SK-N-SH treated with all-trans-retinoic acid at 6 μM for 48 hours (cell line): Measurements from ENCODE around the gene EFCAB13.

ENCODE experiments used
- ATAC-seq: fragments of 200-7000 bp; cut with Tn5 transposase; 3 replicates; pipeline ENCODE4 v1.9.1; 2020; ENCODE audit warnings: mild to moderate bottlenecking, moderate library complexity
- ARNTL ChIP-seq: fragments of 450-650 bp; formaldehyde crosslinking; IDR thresholded peaks from 2 replicates; pipeline ENCODE4 v1.5.0; 2020; ENCODE audit warnings: low read depth, mild to moderate bottlenecking, moderate library complexity, borderline replicate concordance
- BACH2 ChIP-seq: fragments of 250-450 bp; sonication (Bioruptor Pico); IDR thresholded peaks from 2 replicates; pipeline ENCODE4 v1.9.0; 2021; ENCODE audit warnings: mild to moderate bottlenecking, borderline replicate concordance
- CSDC2 ChIP-seq: fragments of 250-450 bp; sonication (Bioruptor Pico); IDR thresholded peaks from 2 replicates; pipeline ENCODE4 v1.5.0; 2020; ENCODE audit warnings: mild to moderate bottlenecking, moderate library complexity
- ESRRG ChIP-seq: fragments of 250-450 bp; sonication (Bioruptor Pico); IDR thresholded peaks from 2 replicates; pipeline ENCODE4 v1.6.1; 2021; ENCODE audit warnings: mild to moderate bottlenecking
- GLIS3 ChIP-seq: fragments of 250-450 bp; sonication (Bioruptor Pico); IDR thresholded peaks from 2 replicates; pipeline ENCODE4 v1.5.0; 2020; ENCODE audit warnings: mild to moderate bottlenecking, moderate library complexity
- ISL1 ChIP-seq: fragments of 250-450 bp; sonication (Bioruptor Pico); IDR thresholded peaks from 2 replicates; pipeline ENCODE4 v2.1.2; 2022; ENCODE audit warnings: mild to moderate bottlenecking, moderate library complexity
- OSR1 ChIP-seq: fragments of 250-450 bp; sonication (Bioruptor Pico); IDR thresholded peaks from 2 replicates; pipeline ENCODE4 v1.8.0; 2022; ENCODE audit warnings: moderate library complexity, mild to moderate bottlenecking, inconsistent platforms
- PATZ1 ChIP-seq: fragments of 250-450 bp; sonication (Bioruptor Pico); IDR thresholded peaks from 2 replicates; pipeline ENCODE4 v1.8.0; 2020; ENCODE audit warnings: mild to moderate bottlenecking, moderate library complexity, borderline replicate concordance
- PPARA ChIP-seq: fragments of 250-450 bp; sonication (Bioruptor Pico); IDR thresholded peaks from 2 replicates; pipeline ENCODE4 v1.5.0; 2020; ENCODE audit warnings: mild to moderate bottlenecking, borderline replicate concordance
- SNAI2 ChIP-seq: fragments of 250-450 bp; sonication (Bioruptor Pico); IDR thresholded peaks from 2 replicates; pipeline ENCODE4 v1.5.0; 2020; ENCODE audit warnings: mild to moderate bottlenecking, moderate library complexity
- TCF4 ChIP-seq: fragments of 250-450 bp; sonication (Bioruptor Pico); IDR thresholded peaks from 2 replicates; pipeline ENCODE4 v1.8.0; 2021; ENCODE audit warnings: mild to moderate bottlenecking, moderate library complexity, borderline replicate concordance
- TOX ChIP-seq: fragments of 250-450 bp; sonication (Bioruptor Pico); IDR thresholded peaks from 2 replicates; pipeline ENCODE4 v1.8.0; 2021; ENCODE audit warnings: mild to moderate bottlenecking, moderate library complexity, borderline replicate concordance
- ZFP3 ChIP-seq: fragments of 250-450 bp; sonication (Bioruptor Pico); IDR thresholded peaks from 2 replicates; pipeline ENCODE4 v1.5.0; 2020; ENCODE audit warnings: mild to moderate bottlenecking, moderate library complexity
- ZFP30 ChIP-seq: fragments of 450-650 bp; formaldehyde crosslinking; IDR thresholded peaks from 2 replicates; pipeline ENCODE4 v1.5.0; 2022; ENCODE audit warnings: mild to moderate bottlenecking, moderate library complexity
- ZNF565 ChIP-seq: fragments of 450-650 bp; formaldehyde crosslinking; conservative IDR thresholded peaks from 2 replicates; pipeline ENCODE4 v1.5.0; 2020; ENCODE audit warnings: low read depth, mild to moderate bottlenecking, moderate library complexity
- ZNF70 ChIP-seq: fragments of 450-650 bp; formaldehyde crosslinking; IDR thresholded peaks from 2 replicates; pipeline ENCODE4 v1.5.0; 2020; ENCODE audit warnings: mild to moderate bottlenecking, moderate library complexity
- ZNF8 ChIP-seq: fragments of 450-650 bp; formaldehyde crosslinking; IDR thresholded peaks from 2 replicates; pipeline ENCODE4 v1.5.0; 2020; ENCODE audit warnings: mild to moderate bottlenecking, moderate library complexity
- TF ChIP-seq, protein P1 (sequence below): fragments of 250-450 bp; sonication (Bioruptor Pico); IDR thresholded peaks from 2 replicates; pipeline ENCODE4 v1.5.0; 2020; ENCODE audit warnings: mild to moderate bottlenecking, moderate library complexity
- TF ChIP-seq, protein P2 (sequence below): fragments of 250-450 bp; sonication (Bioruptor Pico); IDR thresholded peaks from 2 replicates; pipeline ENCODE4 v1.5.1; 2021; ENCODE audit warnings: mild to moderate bottlenecking, moderate library complexity
- TF ChIP-seq, protein P3 (sequence below): fragments of 250-450 bp; sonication (Bioruptor Pico); IDR thresholded peaks from 2 replicates; pipeline ENCODE4 v1.8.0; 2021; ENCODE audit warnings: low read depth, mild to moderate bottlenecking, moderate library complexity, borderline replicate concordance

The EFCAB13 gene

GRCh38 chr17:47300718-47301117, 23.0 kb upstream of the EFCAB13 start:
- TF ChIP-seq, protein P1, sequence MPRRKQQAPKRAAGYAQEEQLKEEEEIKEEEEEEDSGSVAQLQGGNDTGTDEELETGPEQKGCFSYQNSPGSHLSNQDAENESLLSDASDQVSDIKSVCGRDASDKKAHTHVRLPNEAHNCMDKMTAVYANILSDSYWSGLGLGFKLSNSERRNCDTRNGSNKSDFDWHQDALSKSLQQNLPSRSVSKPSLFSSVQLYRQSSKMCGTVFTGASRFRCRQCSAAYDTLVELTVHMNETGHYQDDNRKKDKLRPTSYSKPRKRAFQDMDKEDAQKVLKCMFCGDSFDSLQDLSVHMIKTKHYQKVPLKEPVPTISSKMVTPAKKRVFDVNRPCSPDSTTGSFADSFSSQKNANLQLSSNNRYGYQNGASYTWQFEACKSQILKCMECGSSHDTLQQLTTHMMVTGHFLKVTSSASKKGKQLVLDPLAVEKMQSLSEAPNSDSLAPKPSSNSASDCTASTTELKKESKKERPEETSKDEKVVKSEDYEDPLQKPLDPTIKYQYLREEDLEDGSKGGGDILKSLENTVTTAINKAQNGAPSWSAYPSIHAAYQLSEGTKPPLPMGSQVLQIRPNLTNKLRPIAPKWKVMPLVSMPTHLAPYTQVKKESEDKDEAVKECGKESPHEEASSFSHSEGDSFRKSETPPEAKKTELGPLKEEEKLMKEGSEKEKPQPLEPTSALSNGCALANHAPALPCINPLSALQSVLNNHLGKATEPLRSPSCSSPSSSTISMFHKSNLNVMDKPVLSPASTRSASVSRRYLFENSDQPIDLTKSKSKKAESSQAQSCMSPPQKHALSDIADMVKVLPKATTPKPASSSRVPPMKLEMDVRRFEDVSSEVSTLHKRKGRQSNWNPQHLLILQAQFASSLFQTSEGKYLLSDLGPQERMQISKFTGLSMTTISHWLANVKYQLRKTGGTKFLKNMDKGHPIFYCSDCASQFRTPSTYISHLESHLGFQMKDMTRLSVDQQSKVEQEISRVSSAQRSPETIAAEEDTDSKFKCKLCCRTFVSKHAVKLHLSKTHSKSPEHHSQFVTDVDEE (CRISPR knock-in tag) = no peak
- no peak for TF ChIP-seq ZFP30 (CRISPR knock-in tag)
- ATAC-seq = no peak

DNA sequence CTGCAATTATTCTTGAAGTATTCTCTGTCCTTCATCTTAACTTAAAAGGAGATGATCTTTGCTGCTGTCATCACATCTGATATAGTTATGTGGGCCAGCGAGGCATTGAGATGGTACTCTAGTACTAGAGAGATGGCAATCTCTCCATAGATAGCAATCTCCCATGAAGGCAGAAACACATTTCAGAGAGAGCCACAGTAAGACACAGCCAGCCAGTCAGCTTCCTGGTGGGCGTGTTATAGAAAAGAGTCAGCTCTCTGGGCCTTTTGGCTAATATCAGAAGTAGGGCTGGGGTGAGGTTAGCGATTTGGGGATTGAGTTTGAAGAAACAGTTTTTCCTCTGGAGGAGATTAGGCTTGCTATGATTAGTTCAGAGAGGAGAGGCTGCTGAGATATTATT, 22.6 kb upstream of the EFCAB13 start:
- no peak for TF ChIP-seq CSDC2
- no peak for TF ChIP-seq ESRRG
- no peak for TF ChIP-seq TOX (CRISPR knock-in tag)
- TF ChIP-seq ZFP30 (CRISPR knock-in tag) = no peak
- no peak for TF ChIP-seq BACH2
- TF ChIP-seq ZFP3 (CRISPR knock-in tag) = no peak
- no peak for TF ChIP-seq ARNTL
- no peak for TF ChIP-seq ZNF565 (CRISPR knock-in tag)
- TF ChIP-seq GLIS3 (CRISPR knock-in tag) = no peak
- no peak for TF ChIP-seq PATZ1
- TF ChIP-seq SNAI2 (CRISPR knock-in tag) = no peak
- no peak for TF ChIP-seq ZNF8 (CRISPR knock-in tag)
- TF ChIP-seq, protein P2, sequence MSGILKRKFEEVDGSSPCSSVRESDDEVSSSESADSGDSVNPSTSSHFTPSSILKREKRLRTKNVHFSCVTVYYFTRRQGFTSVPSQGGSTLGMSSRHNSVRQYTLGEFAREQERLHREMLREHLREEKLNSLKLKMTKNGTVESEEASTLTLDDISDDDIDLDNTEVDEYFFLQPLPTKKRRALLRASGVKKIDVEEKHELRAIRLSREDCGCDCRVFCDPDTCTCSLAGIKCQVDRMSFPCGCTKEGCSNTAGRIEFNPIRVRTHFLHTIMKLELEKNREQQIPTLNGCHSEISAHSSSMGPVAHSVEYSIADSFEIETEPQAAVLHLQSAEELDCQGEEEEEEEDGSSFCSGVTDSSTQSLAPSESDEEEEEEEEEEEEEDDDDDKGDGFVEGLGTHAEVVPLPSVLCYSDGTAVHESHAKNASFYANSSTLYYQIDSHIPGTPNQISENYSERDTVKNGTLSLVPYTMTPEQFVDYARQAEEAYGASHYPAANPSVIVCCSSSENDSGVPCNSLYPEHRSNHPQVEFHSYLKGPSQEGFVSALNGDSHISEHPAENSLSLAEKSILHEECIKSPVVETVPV (CRISPR knock-in tag) = no peak
- no peak for TF ChIP-seq PPARA
- TF ChIP-seq ISL1 (CRISPR knock-in tag) = no peak
- TF ChIP-seq ZNF70 = no peak
- TF ChIP-seq, protein P3, sequence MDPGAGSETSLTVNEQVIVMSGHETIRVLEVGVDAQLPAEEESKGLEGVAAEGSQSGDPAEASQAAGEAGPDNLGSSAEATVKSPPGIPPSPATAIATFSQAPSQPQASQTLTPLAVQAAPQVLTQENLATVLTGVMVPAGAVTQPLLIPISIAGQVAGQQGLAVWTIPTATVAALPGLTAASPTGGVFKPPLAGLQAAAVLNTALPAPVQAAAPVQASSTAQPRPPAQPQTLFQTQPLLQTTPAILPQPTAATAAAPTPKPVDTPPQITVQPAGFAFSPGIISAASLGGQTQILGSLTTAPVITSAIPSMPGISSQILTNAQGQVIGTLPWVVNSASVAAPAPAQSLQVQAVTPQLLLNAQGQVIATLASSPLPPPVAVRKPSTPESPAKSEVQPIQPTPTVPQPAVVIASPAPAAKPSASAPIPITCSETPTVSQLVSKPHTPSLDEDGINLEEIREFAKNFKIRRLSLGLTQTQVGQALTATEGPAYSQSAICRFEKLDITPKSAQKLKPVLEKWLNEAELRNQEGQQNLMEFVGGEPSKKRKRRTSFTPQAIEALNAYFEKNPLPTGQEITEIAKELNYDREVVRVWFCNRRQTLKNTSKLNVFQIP (CRISPR knock-in tag) = no peak
- TF ChIP-seq TCF4 (CRISPR knock-in tag) = no peak
- TF ChIP-seq, protein P1 (CRISPR knock-in tag) = no peak
- no peak for TF ChIP-seq OSR1 (CRISPR knock-in tag)
- ATAC-seq = no peak

GRCh38 chr17:47301831-47302230, 21.9 kb upstream of the EFCAB13 start:
- ATAC-seq = no peak
- no peak for TF ChIP-seq ESRRG
- TF ChIP-seq BACH2 = no peak
- no peak for TF ChIP-seq PPARA
- TF ChIP-seq CSDC2 = no peak
- TF ChIP-seq ZNF8 (CRISPR knock-in tag) = no peak
- TF ChIP-seq ISL1 (CRISPR knock-in tag) = no peak
- TF ChIP-seq ZFP30 (CRISPR knock-in tag) = no peak
- TF ChIP-seq ZNF565 (CRISPR knock-in tag) = no peak
- no peak for TF ChIP-seq ZNF70
- TF ChIP-seq, protein P1 (CRISPR knock-in tag) = no peak
- TF ChIP-seq, protein P3 (CRISPR knock-in tag) = no peak
